GM13976 (cell line): ENCODE measurements around the gene DOK4.

Source experiments
- DNase-seq: peaks from one replicate; pipeline ENCODE4 v3.0.0; 2012; ENCODE audit warnings: low spot score
- in situ Hi-C: fragments of 300-500 bp; cut with MboI; formaldehyde crosslinking; loops from one replicate; pipeline ENCODE4 v1.12.0; 2022; ENCODE audit warnings: low sequenced_read_pairs, mixed read lengths, inconsistent platforms; ENCODE audit not compliant: unreplicated experiment
- TF ChIP-seq, protein P1 (sequence below): IDR thresholded peaks from 2 replicates; pipeline ENCODE4 v1.5.1; 2012; ENCODE audit warnings: borderline replicate concordance, mild to moderate bottlenecking; ENCODE audit not compliant: insufficient read depth; ENCODE audit errors: extremely low read depth, missing control alignments, control extremely low read depth

DOK4 gene

DNA sequence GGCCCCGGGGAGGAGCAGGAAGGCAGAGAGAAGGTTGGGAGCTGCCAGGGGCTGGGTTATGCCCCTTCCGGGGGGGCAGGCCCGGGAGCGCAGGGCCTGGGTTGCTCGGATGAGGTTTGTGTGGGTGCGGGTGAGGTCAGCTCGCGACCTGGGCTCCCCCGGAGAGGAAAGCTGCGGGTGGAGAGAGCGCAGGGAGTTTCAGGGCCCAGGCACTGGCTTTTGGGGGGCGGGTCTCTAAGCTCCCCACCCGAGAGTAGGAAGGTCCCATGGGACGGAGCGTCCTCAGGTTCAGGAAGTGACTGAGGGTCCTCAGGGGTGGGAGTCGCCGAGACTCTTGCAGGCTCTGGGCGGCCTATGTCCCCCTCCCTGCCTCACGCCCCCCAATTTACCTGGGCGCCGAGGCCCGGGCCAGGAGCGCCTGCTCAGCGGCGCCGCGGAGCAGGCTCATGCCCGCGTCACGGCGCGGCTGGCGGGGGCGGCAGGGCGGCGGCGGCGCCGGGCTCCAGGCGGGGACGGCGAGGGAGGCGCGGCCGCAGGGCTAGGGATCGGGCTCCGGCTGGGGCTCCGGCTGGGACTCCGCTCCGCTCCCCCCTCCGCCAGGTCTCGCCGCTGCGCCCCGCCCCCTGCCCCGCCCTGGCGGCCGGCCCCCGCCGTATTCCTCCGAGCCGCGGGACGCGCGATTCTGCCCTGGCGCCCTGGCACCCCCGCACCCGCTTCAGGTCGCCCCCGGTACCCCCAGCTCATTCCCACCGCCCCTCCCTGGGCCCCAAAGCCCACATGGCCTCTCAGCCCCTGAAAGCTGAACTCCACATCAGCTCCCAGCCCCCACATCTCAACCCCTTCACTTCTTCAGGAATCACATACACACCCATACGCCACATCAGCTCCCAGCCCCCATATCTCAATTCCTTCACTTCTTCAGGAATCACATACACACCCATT is at the start of gene DOK4:
Gene DOK4 (minus strand): TSS at position 578 of the 942 bp plus-strand sequence. CDS start 6,986 bp downstream, outside the sequence.
- in situ Hi-C loops, result no loop called here
- peak; percentile 97 for DNase-seq
- TF ChIP-seq, protein P1, sequence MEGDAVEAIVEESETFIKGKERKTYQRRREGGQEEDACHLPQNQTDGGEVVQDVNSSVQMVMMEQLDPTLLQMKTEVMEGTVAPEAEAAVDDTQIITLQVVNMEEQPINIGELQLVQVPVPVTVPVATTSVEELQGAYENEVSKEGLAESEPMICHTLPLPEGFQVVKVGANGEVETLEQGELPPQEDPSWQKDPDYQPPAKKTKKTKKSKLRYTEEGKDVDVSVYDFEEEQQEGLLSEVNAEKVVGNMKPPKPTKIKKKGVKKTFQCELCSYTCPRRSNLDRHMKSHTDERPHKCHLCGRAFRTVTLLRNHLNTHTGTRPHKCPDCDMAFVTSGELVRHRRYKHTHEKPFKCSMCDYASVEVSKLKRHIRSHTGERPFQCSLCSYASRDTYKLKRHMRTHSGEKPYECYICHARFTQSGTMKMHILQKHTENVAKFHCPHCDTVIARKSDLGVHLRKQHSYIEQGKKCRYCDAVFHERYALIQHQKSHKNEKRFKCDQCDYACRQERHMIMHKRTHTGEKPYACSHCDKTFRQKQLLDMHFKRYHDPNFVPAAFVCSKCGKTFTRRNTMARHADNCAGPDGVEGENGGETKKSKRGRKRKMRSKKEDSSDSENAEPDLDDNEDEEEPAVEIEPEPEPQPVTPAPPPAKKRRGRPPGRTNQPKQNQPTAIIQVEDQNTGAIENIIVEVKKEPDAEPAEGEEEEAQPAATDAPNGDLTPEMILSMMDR, result no peak

DNA sequence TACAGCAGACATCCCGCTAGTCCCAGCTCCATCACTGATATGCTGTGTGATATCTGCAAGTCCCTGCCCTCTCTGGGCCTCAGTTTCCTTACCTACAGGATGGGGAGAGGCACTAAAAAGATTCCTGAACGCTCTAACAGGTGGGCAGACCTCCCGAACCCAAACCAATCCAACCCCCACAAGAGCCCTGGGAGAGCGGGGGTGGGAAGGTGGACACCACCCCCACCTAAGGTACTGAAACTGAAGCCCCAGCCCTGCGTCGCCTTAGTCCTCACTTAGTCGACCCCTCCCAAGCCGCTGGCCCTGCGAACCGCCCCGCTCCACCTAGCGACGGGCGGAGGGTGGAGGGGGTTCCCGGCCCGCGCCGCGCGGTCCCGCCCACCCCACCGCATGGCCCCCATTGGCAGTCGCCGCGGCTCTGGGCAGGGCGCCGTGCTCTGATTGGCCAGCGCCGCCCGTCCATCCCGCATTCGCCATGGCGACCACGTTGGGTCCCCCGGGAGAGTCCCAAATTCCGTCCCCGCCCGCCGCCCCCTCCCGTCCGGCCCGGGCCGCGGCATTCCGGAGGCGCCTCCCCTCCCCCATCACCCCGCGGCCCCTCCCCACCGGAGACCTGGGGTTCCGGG is 49.5 kb upstream of the DOK4 start:
- in situ Hi-C loops, result no loop called here
- TF ChIP-seq, protein P1, result peak; percentile 11
- peak; percentile 98 for DNase-seq

DNA sequence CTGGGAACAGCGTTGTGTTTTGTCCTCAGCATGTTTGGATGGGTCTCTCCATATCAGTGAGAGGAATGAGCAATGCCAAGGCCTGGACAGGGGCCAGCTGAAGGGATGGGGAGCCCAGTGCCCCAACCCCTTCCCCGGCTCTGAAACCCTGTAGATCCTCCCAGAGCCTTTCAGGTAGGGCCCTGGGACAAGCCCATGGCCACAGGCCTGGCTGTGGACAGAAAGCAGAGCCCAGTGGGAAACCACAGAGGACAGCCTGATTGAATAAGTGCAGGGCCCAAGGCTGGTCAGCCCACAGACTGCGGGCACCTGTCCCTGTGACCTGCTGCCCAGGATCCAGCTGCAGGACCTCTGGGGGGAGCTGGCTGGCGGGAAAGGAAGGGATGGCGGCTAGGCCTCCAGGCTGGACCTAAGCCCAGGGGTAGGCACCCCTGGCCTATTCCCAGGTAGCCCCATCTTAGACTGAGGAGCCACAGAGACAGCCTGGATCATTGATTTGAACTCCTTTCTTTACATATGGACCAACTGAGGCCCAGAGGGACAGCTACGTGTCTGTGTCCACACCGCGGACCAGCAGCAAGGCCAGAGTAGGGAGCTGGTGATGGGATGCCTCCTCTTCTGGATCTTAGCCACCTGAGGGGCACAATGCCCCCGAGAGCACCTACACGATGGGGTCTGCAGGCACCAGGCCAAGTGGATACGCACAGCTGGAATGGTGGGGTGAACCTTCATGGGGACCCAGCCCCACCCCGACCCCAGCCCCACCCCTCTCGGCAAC is 48.8 kb upstream of the DOK4 start:
- in situ Hi-C loops, result no loop called here
- TF ChIP-seq, protein P1, result no peak
- DNase-seq, result peak; percentile 34

DNA sequence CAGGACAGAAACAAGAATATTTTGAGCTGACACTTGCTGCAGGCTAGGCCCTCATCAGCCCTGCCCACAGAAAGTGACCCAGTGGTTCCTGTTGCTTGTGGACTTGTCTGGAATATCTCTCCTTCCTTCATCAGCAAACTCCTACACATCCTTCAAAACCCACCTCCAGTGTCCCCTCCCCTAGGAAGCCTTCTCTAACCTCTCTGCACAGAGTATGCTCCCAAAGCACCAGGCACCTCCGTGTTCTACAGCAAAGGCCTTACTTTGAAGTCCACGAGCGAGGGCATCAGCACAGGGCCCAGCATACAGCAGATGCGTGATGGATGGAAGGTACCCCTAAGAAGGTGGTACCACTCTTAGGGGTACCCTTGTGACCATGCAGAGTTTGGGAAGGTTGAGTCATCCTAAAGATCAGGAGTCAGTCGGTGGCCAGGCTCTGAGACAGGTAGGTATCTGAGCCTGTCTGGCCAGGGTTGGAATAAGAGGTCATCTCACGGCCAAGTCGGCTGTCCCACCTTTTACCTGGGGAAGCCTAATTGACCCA is 48.1 kb upstream of the DOK4 start:
- DNase-seq, result no peak
- TF ChIP-seq, protein P1, result no peak
- in situ Hi-C loops, result no loop called here

DNA sequence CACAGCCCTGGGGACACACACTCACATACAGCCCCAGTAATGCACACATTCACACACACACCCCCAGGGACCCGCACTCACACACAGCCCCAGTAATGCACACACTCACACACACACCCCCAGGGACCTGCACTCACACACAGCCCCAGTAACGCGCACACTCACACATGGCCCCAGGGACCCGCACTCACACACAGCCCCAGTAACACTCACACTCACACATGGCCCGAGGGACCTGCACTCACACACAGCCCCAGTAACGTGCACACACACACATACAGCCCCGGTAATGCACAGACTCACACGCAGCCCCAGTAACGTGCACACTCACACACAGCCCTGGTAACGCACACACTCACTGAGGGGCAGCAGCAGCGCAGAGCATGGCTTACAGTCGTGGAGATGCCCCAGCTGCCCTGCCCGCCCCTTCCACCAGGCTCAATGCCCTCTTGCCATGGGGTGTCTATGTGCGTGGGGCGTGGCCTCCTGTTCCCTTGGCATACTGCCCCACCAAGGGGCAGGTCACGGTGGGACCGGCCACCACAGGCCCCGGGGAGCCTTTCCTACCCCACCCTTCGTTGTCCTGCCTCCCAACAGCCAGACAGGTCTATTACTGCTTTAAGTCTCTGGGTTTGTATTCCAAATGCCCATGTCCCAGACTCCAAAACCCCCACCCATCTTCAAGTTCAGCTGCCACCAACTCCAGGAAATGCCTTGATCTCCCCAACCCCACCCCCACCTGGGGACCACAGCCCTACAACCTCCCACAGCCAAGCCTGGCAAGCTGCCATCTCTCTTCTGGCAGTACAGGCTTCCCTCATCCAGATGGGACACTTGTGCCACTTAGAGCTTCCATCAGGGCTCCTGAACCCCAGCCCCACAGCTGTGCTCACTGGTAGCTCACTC is 47.4 kb upstream of the DOK4 start:
- peak; percentile 9 for DNase-seq

More for the DNA sequence above, 47.4 kb upstream of the DOK4 start:
- TF ChIP-seq, protein P1, result no peak
- in situ Hi-C loops, result no loop called here
